CD8-positive, alpha-beta memory T cell (primary cell): ENCODE data around the gene TMEM87B. TPM values are rescaled to one million over a fixed set of nuclear protein-coding genes. Genes with fewer than 3 reads are reported as not detected.

Experiments used
- CTCF ChIA-PET: fragments of 350-600 bp; sonication (Branson Sonifier 250); formaldehyde crosslinking; loops from one replicate; lab custom pipeline; 2021; ENCODE audit warnings: antibody characterized with exemption; lab: Charles Lee
- POLR2A ChIA-PET: fragments of 350-600 bp; sonication (Branson Sonifier 250); formaldehyde crosslinking; loops from one replicate; lab custom pipeline; 2021; ENCODE audit warnings: antibody characterized with exemption; lab: Charles Lee
- DNase-seq, 5 donors: peaks; one replicate each; pipeline versions ENCODE4 v3.0.0 to v3.0.0-alpha.2; 2020 to 2022; ENCODE audit warnings: mixed read lengths in 1 of 5
- H3K27ac ChIP-seq: one replicate; pipeline ENCODE4 v1.7.0; 2013; ENCODE audit warnings: low read depth, mild to moderate bottlenecking, low read length, moderate library complexity
- H3K27me3 ChIP-seq: 2 replicates; pipeline ENCODE4 v1.7.0; 2013; ENCODE audit warnings: low read length, mild to moderate bottlenecking; ENCODE audit not compliant: insufficient read depth, poor library complexity, severe bottlenecking
- H3K36me3 ChIP-seq: 2 replicates; pipeline ENCODE4 v1.7.0; 2013; ENCODE audit warnings: mild to moderate bottlenecking, low read length, moderate library complexity; ENCODE audit not compliant: insufficient read depth
- H3K4me1 ChIP-seq: 2 replicates; pipeline ENCODE4 v1.7.0; 2013; ENCODE audit warnings: mild to moderate bottlenecking, low read length, moderate library complexity; ENCODE audit not compliant: insufficient read depth
- H3K4me3 ChIP-seq: 2 replicates; pipeline ENCODE4 v1.7.0; 2013; ENCODE audit warnings: mild to moderate bottlenecking, low read length
- H3K9me3 ChIP-seq: 2 replicates; pipeline ENCODE4 v1.7.0; 2013; ENCODE audit warnings: mild to moderate bottlenecking, low read length
- H3K27ac Mint-ChIP-seq, 8 donors: one replicate each; pipeline ENCODE4 v1.8.0; 2020 to 2021; ENCODE audit warnings: mixed read lengths in 8 of 8, mild to moderate bottlenecking in 6 of 8, inconsistent platforms in 3 of 8, moderate library complexity in 3 of 8
- H3K27me3 Mint-ChIP-seq, 2 donors: one replicate each; pipeline ENCODE4 v1.8.0; 2020 to 2021; ENCODE audit warnings: mixed read lengths in 2 of 2, mild to moderate bottlenecking in 1 of 2, moderate library complexity in 1 of 2
- H3K36me3 Mint-ChIP-seq, 3 donors: one replicate each; pipeline ENCODE4 v1.8.0; 2020 to 2021; ENCODE audit warnings: mixed read lengths in 3 of 3, inconsistent platforms in 1 of 3, mild to moderate bottlenecking in 1 of 3
- H3K4me1 Mint-ChIP-seq, 3 donors: one replicate each; pipeline ENCODE4 v1.8.0; 2020 to 2021; ENCODE audit warnings: mixed read lengths in 3 of 3, inconsistent platforms in 1 of 3, mild to moderate bottlenecking in 1 of 3
- H3K4me3 Mint-ChIP-seq, 7 donors: one replicate each; pipeline ENCODE4 v1.8.0; 2020 to 2021; ENCODE audit warnings: mixed read lengths in 7 of 7, mild to moderate bottlenecking in 6 of 7, moderate library complexity in 4 of 7, inconsistent platforms in 2 of 7
- H3K9me3 Mint-ChIP-seq, 5 donors: one replicate each; pipeline ENCODE4 v1.8.0; 2020 to 2022; ENCODE audit warnings: mixed read lengths in 5 of 5, mild to moderate bottlenecking in 3 of 5, moderate library complexity in 2 of 5, inconsistent platforms in 1 of 5
- polyA plus RNA-seq: library from polyadenylated mRNA; unstranded; fragments of 300-500 nt; fragmentation: Illumina TruSeq; gene quantifications from one replicate; pipeline ENCODE4 v1.2.3, GENCODE V29; 2021
- total RNA-seq, 2 experiments: library from RNA; stranded (reverse); gene quantifications; one replicate each; pipeline ENCODE4 v1.2.3, GENCODE V29; 2021

The TMEM87B gene
- total and polyA plus RNA-seq, 3 experiments from 2014 or later = 12.9 to 17.3 (median 16.8) TPM

GRCh38 chr2:112156152-112156986, 101.3 kb downstream of the TMEM87B start:
- no peaks in the 10 kb centered on the region for H3K27me3 Mint-ChIP-seq
- Histone ChIP-seq H3K4me3 (peak overlapping the region; percentile 31), H3K4me1 (peaks cover 27% of the 10 kb centered on the region), H3K36me3 (no peaks in the 10 kb centered on the region), H3K27ac (no peak overlapping the region), H3K27me3 (no peaks in the 10 kb centered on the region), H3K9me3 (no peaks in the 10 kb centered on the region)
- POLR2A ChIA-PET = interaction anchor here (1.2 kb wide), 1 partner anchor 32 kb away, joined by 3 read pairs; no protein-coding TSS in a partner anchor
- peak in 3 of 5 donors; percentile 11 to 56 (median 20) for DNase-seq
- peaks cover 21 to 24% (median 23%) of the 10 kb centered on the region in 3 donors for H3K4me1 Mint-ChIP-seq
- no peaks in the 10 kb centered on the region for H3K36me3 Mint-ChIP-seq
- peak overlapping the region in 6 of 7 donors; percentile 54 to 89 (median 73) for H3K4me3 Mint-ChIP-seq
- peak overlapping the region in 7 of 8 donors; percentile 68 to 92 (median 80) for H3K27ac Mint-ChIP-seq
- CTCF ChIA-PET = interaction anchor here (0.5 kb wide), 1 partner anchor 150 kb away, joined by 3 read pairs; no protein-coding TSS in a partner anchor
- H3K9me3 Mint-ChIP-seq = no peaks in the 10 kb centered on the region

GRCh38 chr2:112157472-112157871, 102.4 kb downstream of the TMEM87B start:
- no peaks in the 10 kb centered on the region for H3K9me3 Mint-ChIP-seq
- Histone ChIP-seq H3K27me3 (no peaks in the 10 kb centered on the region), H3K36me3 (no peaks in the 10 kb centered on the region), H3K4me3 (no peak overlapping the region), H3K4me1 (peaks cover 27% of the 10 kb centered on the region), H3K9me3 (no peaks in the 10 kb centered on the region), H3K27ac (no peak overlapping the region)
- DNase-seq = no peak
- POLR2A ChIA-PET = no interaction called here
- H3K4me1 Mint-ChIP-seq = peaks cover 21 to 24% (median 23%) of the 10 kb centered on the region in 3 donors
- H3K36me3 Mint-ChIP-seq = no peaks in the 10 kb centered on the region
- H3K4me3 Mint-ChIP-seq = peak overlapping the region in 2 of 7 donors; percentile 44 to 48
- H3K27ac Mint-ChIP-seq = peak overlapping the region in 2 of 8 donors; percentile 19 to 61
- no peaks in the 10 kb centered on the region for H3K27me3 Mint-ChIP-seq
- CTCF ChIA-PET = no interaction called here

GRCh38 chr2:112159454-112159921, 104.4 kb downstream of the TMEM87B start:
- H3K27me3 ChIP-seq = no peaks in the 10 kb centered on the region
- no peak for DNase-seq
- H3K27ac ChIP-seq = no peak overlapping the region
- Mint-ChIP-seq H3K27me3 (peaks cover 0 to 1% of the 10 kb centered on the region in 2 donors), H3K4me1 (peaks cover 21 to 24% (median 23%) of the 10 kb centered on the region in 3 donors), H3K4me3 (no peak overlapping the region), H3K27ac (no peak overlapping the region), H3K36me3 (no peaks in the 10 kb centered on the region), H3K9me3 (no peaks in the 10 kb centered on the region)
- POLR2A ChIA-PET = no interaction called here
- no peaks in the 10 kb centered on the region for H3K9me3 ChIP-seq
- no peak overlapping the region for H3K4me3 ChIP-seq
- H3K4me1 ChIP-seq = peaks cover 26% of the 10 kb centered on the region
- CTCF ChIA-PET = no interaction called here
- no peaks in the 10 kb centered on the region for H3K36me3 ChIP-seq

DNA sequence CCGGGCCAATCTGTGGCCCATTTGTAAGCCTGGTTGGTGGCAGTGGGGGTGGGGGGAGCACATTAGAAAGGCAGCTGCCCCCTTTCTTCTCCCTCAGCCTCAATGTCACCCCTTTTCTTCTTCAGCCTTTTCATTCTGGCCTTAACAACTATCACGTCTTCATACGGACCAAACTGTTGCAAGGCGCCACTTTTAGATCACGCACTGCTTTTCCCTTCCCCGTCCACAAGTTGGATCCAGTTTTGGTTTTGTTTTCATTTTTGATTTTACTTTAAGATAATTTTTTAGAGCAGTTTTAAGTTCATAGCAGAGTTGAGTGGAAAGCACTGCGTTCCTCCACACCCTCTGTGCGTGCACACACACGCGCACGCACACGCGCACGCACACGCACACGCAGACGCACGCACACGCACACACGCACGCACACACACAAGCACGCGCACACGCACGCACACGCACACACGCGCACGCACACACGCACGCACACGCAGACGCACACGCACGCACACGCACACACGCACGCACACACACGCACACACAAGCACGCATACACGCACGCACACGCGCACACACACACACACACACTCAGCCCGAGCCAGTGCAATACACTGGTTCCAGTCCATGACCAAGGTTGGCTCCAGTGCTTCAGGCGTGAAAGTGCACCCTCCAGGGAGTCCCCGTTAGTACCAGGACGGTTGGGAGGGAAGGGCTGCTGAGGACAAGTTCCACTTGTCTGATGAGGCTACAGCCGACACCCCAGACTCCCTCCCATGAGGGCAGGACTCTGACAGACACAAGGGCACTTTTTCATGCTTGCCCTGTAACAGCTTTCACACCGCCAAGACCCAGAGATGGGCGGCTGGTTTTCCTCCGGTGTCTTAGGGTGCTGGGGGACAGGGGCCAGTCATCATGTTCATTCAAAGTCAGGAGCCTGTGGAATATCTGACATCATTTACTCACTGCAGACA, 105.5 kb downstream of the TMEM87B start:
- no peaks in the 10 kb centered on the region for H3K36me3 ChIP-seq
- POLR2A ChIA-PET = no interaction called here
- H3K4me3 Mint-ChIP-seq = no peak overlapping the region
- CTCF ChIA-PET = no interaction called here
- H3K4me1 ChIP-seq = peaks cover 15% of the 10 kb centered on the region
- H3K27ac ChIP-seq = no peak overlapping the region
- H3K4me1 Mint-ChIP-seq = peaks cover 12 to 15% (median 13%) of the 10 kb centered on the region in 3 donors
- H3K27me3 ChIP-seq = no peaks in the 10 kb centered on the region
- H3K9me3 Mint-ChIP-seq = no peaks in the 10 kb centered on the region
- no peaks in the 10 kb centered on the region for H3K9me3 ChIP-seq
- no peak for DNase-seq
- no peak overlapping the region for H3K4me3 ChIP-seq
- peaks cover 0 to 1% of the 10 kb centered on the region in 2 donors for H3K27me3 Mint-ChIP-seq
- no peaks in the 10 kb centered on the region for H3K36me3 Mint-ChIP-seq
- H3K27ac Mint-ChIP-seq = peak overlapping the region in 1 of 8 donors; percentile 55

DNA sequence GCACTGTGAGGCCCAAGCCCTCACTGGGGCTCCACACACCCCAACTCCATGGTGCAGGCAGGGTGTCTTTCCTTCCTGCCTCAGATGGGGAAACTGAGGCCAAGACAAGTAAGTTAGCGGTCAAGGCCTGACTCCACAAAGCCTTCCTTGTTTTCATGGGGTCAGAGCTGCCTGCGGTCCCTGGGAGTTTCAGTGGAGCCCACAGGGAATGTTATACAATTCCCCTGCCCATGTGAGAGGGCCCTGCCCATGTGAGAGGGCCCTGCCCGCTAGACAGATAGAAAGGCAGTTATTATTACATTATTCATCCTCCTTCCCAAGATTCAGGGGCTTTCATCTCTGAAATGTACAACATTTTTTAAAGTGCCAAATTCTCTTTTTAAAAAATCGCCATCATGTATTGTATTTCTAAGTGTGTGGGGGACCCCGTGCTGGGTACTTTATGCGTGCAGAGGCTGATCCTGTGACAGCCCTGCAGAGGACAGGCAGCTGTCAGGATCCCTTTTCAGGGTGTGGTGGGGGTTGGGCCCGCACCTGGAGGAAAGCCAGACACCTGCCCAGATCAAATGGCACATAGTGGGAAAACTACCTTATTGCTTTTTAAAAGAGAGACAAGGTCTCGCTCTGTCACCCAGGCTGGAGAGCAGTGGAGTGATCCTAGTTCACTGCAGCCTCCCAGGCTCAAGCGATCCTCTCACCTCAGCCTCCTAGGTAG, 106.5 kb downstream of the TMEM87B start:
- no peaks in the 10 kb centered on the region for H3K36me3 Mint-ChIP-seq
- no peak overlapping the region for H3K4me3 Mint-ChIP-seq
- H3K9me3 Mint-ChIP-seq = no peaks in the 10 kb centered on the region
- ChIA-PET POLR2A (no interaction called here), CTCF (no interaction called here)
- no peak for DNase-seq
- H3K27ac Mint-ChIP-seq = no peak overlapping the region
- Histone ChIP-seq H3K9me3 (no peaks in the 10 kb centered on the region), H3K27ac (no peak overlapping the region), H3K27me3 (no peaks in the 10 kb centered on the region), H3K4me3 (no peak overlapping the region), H3K36me3 (no peaks in the 10 kb centered on the region), H3K4me1 (peaks cover 5% of the 10 kb centered on the region)
- peaks cover 2 to 5% (median 3%) of the 10 kb centered on the region in 3 donors for H3K4me1 Mint-ChIP-seq
- H3K27me3 Mint-ChIP-seq = peaks cover 0 to 1% of the 10 kb centered on the region in 2 donors

- H3K4me3 ChIP-seq = no peak overlapping the region
- no peaks in the 10 kb centered on the region for H3K9me3 ChIP-seq
- peaks cover 0 to 1% of the 10 kb centered on the region in 2 donors for H3K27me3 Mint-ChIP-seq
- DNase-seq = no peak
- CTCF ChIA-PET = no interaction called here
- peaks cover 4 to 6% (median 4%) of the 10 kb centered on the region in 3 donors for H3K4me1 Mint-ChIP-seq
- no peaks in the 10 kb centered on the region for H3K36me3 Mint-ChIP-seq
- no peaks in the 10 kb centered on the region for H3K36me3 ChIP-seq
- H3K27ac Mint-ChIP-seq = no peak overlapping the region
- H3K4me1 ChIP-seq = no peaks in the 10 kb centered on the region
- H3K27me3 ChIP-seq = no peaks in the 10 kb centered on the region
- no peaks in the 10 kb centered on the region for H3K9me3 Mint-ChIP-seq
- POLR2A ChIA-PET = no interaction called here
- H3K4me3 Mint-ChIP-seq = no peak overlapping the region
- H3K27ac ChIP-seq = no peak overlapping the region
Observed at GRCh38 chr2:112162341-112162740, 107.3 kb downstream of the TMEM87B start.

- H3K36me3 Mint-ChIP-seq = no peaks in the 10 kb centered on the region
- POLR2A ChIA-PET = no interaction called here
- no peaks in the 10 kb centered on the region for H3K9me3 ChIP-seq
- H3K4me3 ChIP-seq = no peak overlapping the region
- H3K4me1 ChIP-seq = no peaks in the 10 kb centered on the region
- peaks cover 0 to 1% of the 10 kb centered on the region in 2 donors for H3K27me3 Mint-ChIP-seq
- H3K27ac Mint-ChIP-seq = no peak overlapping the region
- H3K36me3 ChIP-seq = no peaks in the 10 kb centered on the region
- no peaks in the 10 kb centered on the region for H3K9me3 Mint-ChIP-seq
- H3K27me3 ChIP-seq = no peaks in the 10 kb centered on the region
- H3K4me3 Mint-ChIP-seq = no peak overlapping the region
- no peak for DNase-seq
- H3K27ac ChIP-seq = no peak overlapping the region
- H3K4me1 Mint-ChIP-seq = peaks cover 4 to 5% (median 4%) of the 10 kb centered on the region in 3 donors
- CTCF ChIA-PET = no interaction called here
Observed at GRCh38 chr2:112162956-112163355, 107.9 kb downstream of the TMEM87B start.
